22Rv1 (cell line): Measurements from ENCODE around the gene DENND10.
"Not testable (repeated sequence)": the region's sequence is repeated elsewhere in the genome, so short reads cannot be mapped to it uniquely, and the experiment has no call there.

Experiments
- CTCF ChIP-seq: fragments of 450-650 bp; IDR thresholded peaks from 2 replicates; pipeline ENCODE4 v1.5.1; 2017; ENCODE audit warnings: mild to moderate bottlenecking
- ZFX ChIP-seq: fragments of 450-650 bp; IDR thresholded peaks from 2 replicates; pipeline ENCODE4 v1.6.1; 2017; ENCODE audit warnings: antibody characterized with exemption, borderline replicate concordance

- not testable (repeated sequence) for TF ChIP-seq CTCF, ZFX
Measured at GRCh38 chr10:119107771-119108170, 3.9 kb downstream of the DENND10 start.
